GM21717 (cell line): ENCODE data around the gene ELMOD3.
"Not testable (repeated sequence)": the region's sequence is repeated elsewhere in the genome, so short reads cannot be mapped to it uniquely, and the experiment has no call there.

ENCODE experiments used
- ATAC-seq: cut with Tn5 transposase; IDR thresholded peaks from one replicate; pipeline ENCODE4 v1.9.1; 2021; ENCODE audit warnings: mild to moderate bottlenecking, moderate library complexity; ENCODE audit not compliant: unreplicated experiment

ELMOD3 gene

DNA sequence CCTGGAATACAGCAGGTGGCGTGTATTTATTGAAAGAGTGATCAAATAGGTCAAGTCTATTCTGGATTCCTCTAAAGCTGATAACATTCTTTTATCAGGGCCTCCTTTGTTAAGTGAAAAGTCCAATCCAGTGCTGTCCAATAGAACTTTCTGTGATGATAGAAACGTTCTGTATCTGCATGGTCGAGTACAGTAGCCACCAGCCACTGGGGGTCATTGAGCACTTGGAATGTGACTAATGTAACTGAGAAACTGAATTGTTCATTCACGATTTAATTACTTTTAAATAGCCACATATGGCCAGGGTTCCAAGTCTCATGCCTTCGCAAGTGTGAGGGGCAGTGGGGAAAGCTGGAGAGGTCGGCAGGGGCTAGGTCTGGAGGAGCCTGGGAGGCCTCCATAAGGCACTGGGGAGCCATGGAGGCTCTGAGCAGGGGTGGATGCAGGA is 84.5 kb downstream of the ELMOD3 start:
- no peak for ATAC-seq

DNA sequence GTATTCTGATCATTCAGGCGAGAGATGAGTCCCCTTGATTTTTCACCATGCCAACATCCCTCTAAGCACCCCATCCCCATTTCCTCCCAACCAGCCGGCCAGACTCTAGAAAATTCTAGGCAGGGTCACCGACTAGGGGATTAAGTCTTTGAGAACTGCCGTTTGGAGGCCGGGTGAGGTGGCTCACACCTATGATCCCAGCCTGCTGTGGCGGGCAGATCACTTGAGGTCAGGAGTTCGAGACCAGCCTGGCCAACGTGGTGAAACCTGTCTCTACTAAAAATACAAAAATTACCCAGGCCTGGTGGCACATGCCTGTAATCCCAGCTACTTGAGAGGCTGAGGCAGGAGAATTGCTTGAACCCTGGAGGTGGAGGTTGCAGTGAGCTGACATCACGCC is 85.0 kb downstream of the ELMOD3 start:
- ATAC-seq, result not testable (repeated sequence)

- no peak for ATAC-seq
Measured at GRCh38 chr2:85439986-85440385, 85.4 kb downstream of the ELMOD3 start.

DNA sequence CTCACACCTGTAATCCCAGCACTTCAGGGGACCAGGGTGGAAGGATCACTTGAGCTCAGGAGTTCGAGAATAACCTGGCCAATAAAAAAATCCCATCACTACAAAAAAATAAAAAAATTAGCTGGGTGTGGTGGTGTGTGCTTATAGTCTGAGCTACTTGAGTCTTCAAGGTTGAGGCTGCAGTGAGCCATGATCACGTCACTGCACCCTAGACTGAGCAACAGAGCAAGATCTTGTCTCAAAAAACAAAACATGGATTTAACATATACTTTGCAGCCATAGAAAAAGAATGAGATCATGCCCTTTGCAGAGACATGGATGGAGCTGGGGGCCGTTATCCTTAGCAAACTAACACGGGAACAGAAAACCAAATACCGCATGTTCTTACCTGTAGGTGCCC is 86.2 kb downstream of the ELMOD3 start:
- no peak for ATAC-seq
